Osteoblast (primary cell): ENCODE measurements around the gene ITM2C. TPM values are rescaled to one million over a fixed set of nuclear protein-coding genes. Genes with fewer than 3 reads are reported as not detected.

Experiments
- DNase-seq: peaks from one replicate; pipeline ENCODE4 v3.0.0; 2011; ENCODE audit warnings: low spot score, mixed read lengths; ENCODE audit not compliant: insufficient read length; ENCODE audit errors: missing footprints
- H2AFZ ChIP-seq: 2 replicates; pipeline ENCODE4 v1.6.0; 2011; ENCODE audit warnings: mild to moderate bottlenecking, low read length
- H3K27ac ChIP-seq: 2 replicates; pipeline ENCODE4 v1.5.1; 2011; ENCODE audit warnings: mild to moderate bottlenecking, low read depth, low read length, moderate library complexity
- H3K27me3 ChIP-seq: 2 replicates; pipeline ENCODE4 v1.6.0; 2012; ENCODE audit warnings: mild to moderate bottlenecking, control low read depth, inconsistent platforms, low read length, moderate library complexity; ENCODE audit not compliant: insufficient read depth
- H3K36me3 ChIP-seq: 2 replicates; pipeline ENCODE4 v1.5.1; 2011; ENCODE audit warnings: mild to moderate bottlenecking, low read length, control low read depth, moderate library complexity; ENCODE audit not compliant: insufficient read depth
- H3K4me1 ChIP-seq: 2 replicates; pipeline ENCODE4 v1.5.1; 2011; ENCODE audit warnings: mild to moderate bottlenecking, low read length, control low read depth, moderate library complexity; ENCODE audit not compliant: insufficient read depth
- H3K4me2 ChIP-seq: 2 replicates; pipeline ENCODE4 v1.6.0; 2011; ENCODE audit warnings: mild to moderate bottlenecking, low read length; ENCODE audit not compliant: insufficient read depth
- H3K4me3 ChIP-seq: fragments of 200-600 bp; sonication (generic); 3 replicates; pipeline ENCODE4 v1.5.1; 2012; ENCODE audit warnings: mild to moderate bottlenecking, low read length, inconsistent platforms; ENCODE audit not compliant: insufficient read depth
- H3K79me2 ChIP-seq: 2 replicates; pipeline ENCODE4 v1.6.0; 2012; ENCODE audit warnings: mild to moderate bottlenecking, low read length, control low read depth, inconsistent platforms; ENCODE audit not compliant: insufficient read depth
- H3K9me3 ChIP-seq: 2 replicates; pipeline ENCODE4 v1.5.1; 2011; ENCODE audit warnings: low read depth, low read length, control low read depth
- H4K20me1 ChIP-seq: 2 replicates; pipeline ENCODE4 v1.6.0; 2012; ENCODE audit warnings: mild to moderate bottlenecking, low read length, control low read depth; ENCODE audit not compliant: insufficient read depth
- CTCF ChIP-seq: IDR thresholded peaks from 2 replicates; pipeline ENCODE4 v1.5.1; 2011; ENCODE audit warnings: mild to moderate bottlenecking, low read depth, low read length, moderate library complexity; ENCODE audit errors: extremely low read depth
- total RNA-seq: library from RNA; depleted of rRNA; stranded (reverse); fragments of >200 nt; gene quantifications from 2 replicates; pipeline ENCODE4 v1.2.3, GENCODE V29; 2012

The ITM2C gene
- total RNA-seq, 1 donor, result 63.7 TPM

- peak; percentile 80 for DNase-seq
- TF ChIP-seq CTCF, result no peak
- Histone ChIP-seq H3K27me3 (no peaks in the 10 kb centered on the region), H3K4me2 (no peak overlapping the region), H3K36me3 (no peaks in the 10 kb centered on the region), H3K79me2 (no peaks in the 10 kb centered on the region), H3K9me3 (no peaks in the 10 kb centered on the region), H3K4me1 (no peaks in the 10 kb centered on the region), H3K4me3 (no peak overlapping the region), H4K20me1 (peaks cover 5% of the 10 kb centered on the region), H2AFZ (no peak overlapping the region), H3K27ac (no peak overlapping the region)
Observed at GRCh38 chr2:230873661-230874401, 9.1 kb downstream of the ITM2C start.

GRCh38 chr2:230874456-230874855, 9.7 kb downstream of the ITM2C start:
- Histone ChIP-seq H3K27me3 (no peaks in the 10 kb centered on the region), H2AFZ (no peak overlapping the region), H3K27ac (no peak overlapping the region), H3K4me1 (no peaks in the 10 kb centered on the region), H3K36me3 (no peaks in the 10 kb centered on the region), H3K4me3 (no peak overlapping the region), H3K4me2 (no peak overlapping the region), H3K9me3 (no peaks in the 10 kb centered on the region), H4K20me1 (peaks cover 3% of the 10 kb centered on the region), H3K79me2 (no peaks in the 10 kb centered on the region)
- DNase-seq, result peak; percentile 15
- no peak for TF ChIP-seq CTCF

- TF ChIP-seq CTCF, result no peak
- Histone ChIP-seq H2AFZ (no peak overlapping the region), H3K36me3 (no peaks in the 10 kb centered on the region), H3K27me3 (no peaks in the 10 kb centered on the region), H3K27ac (no peak overlapping the region), H3K4me2 (no peak overlapping the region), H4K20me1 (peaks cover 2% of the 10 kb centered on the region), H3K9me3 (no peaks in the 10 kb centered on the region), H3K4me1 (no peaks in the 10 kb centered on the region), H3K79me2 (no peaks in the 10 kb centered on the region), H3K4me3 (no peak overlapping the region)
- peak; percentile 31 for DNase-seq
Observed at GRCh38 chr2:230874876-230875275, 10.1 kb downstream of the ITM2C start.

- Histone ChIP-seq H2AFZ (no peak overlapping the region), H3K27me3 (no peaks in the 10 kb centered on the region), H3K4me3 (no peak overlapping the region), H3K36me3 (no peaks in the 10 kb centered on the region), H3K4me2 (no peak overlapping the region), H3K27ac (no peak overlapping the region), H3K79me2 (no peaks in the 10 kb centered on the region), H3K4me1 (no peaks in the 10 kb centered on the region), H3K9me3 (no peaks in the 10 kb centered on the region), H4K20me1 (peaks cover 2% of the 10 kb centered on the region)
- TF ChIP-seq CTCF, result no peak
- peak; percentile 52 for DNase-seq
Observed at GRCh38 chr2:230875347-230876315, 10.9 kb downstream of the ITM2C start.
